WTC11 (cell line): ENCODE data around the gene GRAMD2A. TPM values are rescaled to one million over a fixed set of nuclear protein-coding genes. Genes with fewer than 3 reads are reported as not detected.

Experiments used
- ATAC-seq: fragments of 200-7000 bp; cut with Tn5 transposase; 2 replicates; pipeline ENCODE4 v1.10.0; 2021; ENCODE audit warnings: mild to moderate bottlenecking, moderate library complexity
- CTCF ChIA-PET: fragments of 300-600 bp; sonication (Branson Sonifier 250); formaldehyde crosslinking; loops from one replicate; lab custom pipeline; 2021; ENCODE audit warnings: antibody characterized with exemption; lab: Charles Lee
- POLR2A ChIA-PET: fragments of 350-600 bp; sonication (Branson Sonifier 250); formaldehyde crosslinking; loops from one replicate; lab custom pipeline; 2021; ENCODE audit warnings: antibody characterized with exemption; lab: Charles Lee
- DNase-seq: peaks from one replicate; pipeline ENCODE4 v3.0.0; 2021; ENCODE audit warnings: low spot score
- H3K27ac Mint-ChIP-seq: 2 replicates; pipeline ENCODE4 v1.8.0; 2021; ENCODE audit warnings: mixed read lengths
- H3K27me3 Mint-ChIP-seq: 2 replicates; pipeline ENCODE4 v1.8.0; 2021; ENCODE audit warnings: low read depth, mild to moderate bottlenecking, moderate library complexity, mixed read lengths
- H3K36me3 Mint-ChIP-seq: 2 replicates; pipeline ENCODE4 v1.8.0; 2021; ENCODE audit warnings: mixed read lengths
- H3K4me1 Mint-ChIP-seq: 2 replicates; pipeline ENCODE4 v1.8.0; 2022; ENCODE audit warnings: mixed read lengths
- H3K4me3 Mint-ChIP-seq: 2 replicates; pipeline ENCODE4 v1.8.0; 2021; ENCODE audit warnings: mild to moderate bottlenecking, moderate library complexity, mixed read lengths
- H3K9me3 Mint-ChIP-seq: 2 replicates; pipeline ENCODE4 v1.8.0; 2021; ENCODE audit warnings: mixed read lengths
- EMX1 ChIP-seq: fragments of 250-450 bp; sonication (Bioruptor Pico); IDR thresholded peaks from 2 replicates; pipeline ENCODE4 v1.8.0; 2021; ENCODE audit warnings: mild to moderate bottlenecking
- ETV6 ChIP-seq: sonication (generic); formaldehyde crosslinking; IDR thresholded peaks from 2 replicates; pipeline ENCODE4 v1.8.1; 2022; ENCODE audit warnings: mild to moderate bottlenecking, missing genetic modification reagents
- GRHL2 ChIP-seq: fragments of 250-450 bp; sonication (Bioruptor Pico); IDR thresholded peaks from 2 replicates; pipeline ENCODE4 v1.8.0; 2022; ENCODE audit warnings: mild to moderate bottlenecking, moderate library complexity; ENCODE audit not compliant: insufficient replicate concordance, severe bottlenecking
- GTF2I ChIP-seq: fragments of 250-450 bp; sonication (Bioruptor Pico); conservative IDR thresholded peaks from 2 replicates; pipeline ENCODE4 v1.4.0; 2021; ENCODE audit warnings: mild to moderate bottlenecking
- HMGA2 ChIP-seq: fragments of 250-450 bp; sonication (Bioruptor Pico); IDR thresholded peaks from 2 replicates; pipeline ENCODE4 v1.4.0; 2021; ENCODE audit warnings: mild to moderate bottlenecking, moderate library complexity
- NFE2L1 ChIP-seq: sonication (generic); formaldehyde crosslinking; IDR thresholded peaks from 2 replicates; pipeline ENCODE4 v1.8.1; 2023; ENCODE audit warnings: missing genetic modification reagents
- NR1H2 ChIP-seq: sonication (generic); formaldehyde crosslinking; IDR thresholded peaks from 2 replicates; pipeline ENCODE4 v1.9.0; 2021; ENCODE audit warnings: mild to moderate bottlenecking, moderate library complexity, missing genetic modification reagents
- NR3C1 ChIP-seq: sonication (generic); formaldehyde crosslinking; conservative IDR thresholded peaks from 2 replicates; pipeline ENCODE4 v1.8.1; 2023; ENCODE audit warnings: low read depth, mild to moderate bottlenecking, missing genetic modification reagents
- RORB ChIP-seq: fragments of 250-450 bp; sonication (Bioruptor Pico); IDR thresholded peaks from 2 replicates; pipeline ENCODE4 v1.9.0; 2021; ENCODE audit warnings: mild to moderate bottlenecking
- SMAD4 ChIP-seq: sonication (generic); formaldehyde crosslinking; IDR thresholded peaks from 2 replicates; pipeline ENCODE4 v1.8.0; 2022; ENCODE audit warnings: mild to moderate bottlenecking, missing genetic modification reagents
- ZNF232 ChIP-seq: sonication (generic); formaldehyde crosslinking; IDR thresholded peaks from 2 replicates; pipeline ENCODE4 v1.8.0; 2022; ENCODE audit warnings: mild to moderate bottlenecking, missing genetic modification reagents
- ZNF317 ChIP-seq: sonication (generic); formaldehyde crosslinking; IDR thresholded peaks from 2 replicates; pipeline ENCODE4 v1.8.1; 2023; ENCODE audit warnings: low read depth, mild to moderate bottlenecking, moderate library complexity, missing genetic modification reagents, borderline replicate concordance
- ZNF671 ChIP-seq: fragments of 250-450 bp; sonication (Bioruptor Pico); IDR thresholded peaks from 2 replicates; pipeline ENCODE4 v1.8.0; 2021; ENCODE audit warnings: mild to moderate bottlenecking
- total RNA-seq: library from RNA; stranded (reverse); gene quantifications from 3 replicates; pipeline ENCODE4 v1.2.3, GENCODE V29; 2021
- TF ChIP-seq, protein P1 (sequence below): sonication (generic); formaldehyde crosslinking; IDR thresholded peaks from 2 replicates; pipeline ENCODE4 v1.8.0; 2022; ENCODE audit warnings: missing genetic modification reagents
- TF ChIP-seq, protein P2 (sequence below): sonication (generic); formaldehyde crosslinking; IDR thresholded peaks from 2 replicates; pipeline ENCODE4 v1.8.0; 2022; ENCODE audit warnings: mild to moderate bottlenecking, missing genetic modification reagents
- TF ChIP-seq, protein P3 (sequence below): fragments of 250-450 bp; sonication (Bioruptor Pico); IDR thresholded peaks from 2 replicates; pipeline ENCODE4 v1.9.0; 2021; ENCODE audit warnings: mild to moderate bottlenecking
- TF ChIP-seq, protein P4 (sequence below): sonication (generic); formaldehyde crosslinking; IDR thresholded peaks from 2 replicates; pipeline ENCODE4 v1.8.0; 2023; ENCODE audit warnings: missing genetic modification reagents, mild to moderate bottlenecking, borderline replicate concordance
- TF ChIP-seq, protein P5 (sequence below): sonication (generic); formaldehyde crosslinking; IDR thresholded peaks from 2 replicates; pipeline ENCODE4 v1.8.0; 2022; ENCODE audit warnings: mild to moderate bottlenecking, missing genetic modification reagents
- TF ChIP-seq, protein P6 (sequence below): sonication (generic); formaldehyde crosslinking; IDR thresholded peaks from 2 replicates; pipeline ENCODE4 v1.8.1; 2023; ENCODE audit warnings: mild to moderate bottlenecking, moderate library complexity, missing genetic modification reagents

GRAMD2A gene
- total RNA-seq, 1 experiment from 2014 or later = 1.9 TPM

DNA sequence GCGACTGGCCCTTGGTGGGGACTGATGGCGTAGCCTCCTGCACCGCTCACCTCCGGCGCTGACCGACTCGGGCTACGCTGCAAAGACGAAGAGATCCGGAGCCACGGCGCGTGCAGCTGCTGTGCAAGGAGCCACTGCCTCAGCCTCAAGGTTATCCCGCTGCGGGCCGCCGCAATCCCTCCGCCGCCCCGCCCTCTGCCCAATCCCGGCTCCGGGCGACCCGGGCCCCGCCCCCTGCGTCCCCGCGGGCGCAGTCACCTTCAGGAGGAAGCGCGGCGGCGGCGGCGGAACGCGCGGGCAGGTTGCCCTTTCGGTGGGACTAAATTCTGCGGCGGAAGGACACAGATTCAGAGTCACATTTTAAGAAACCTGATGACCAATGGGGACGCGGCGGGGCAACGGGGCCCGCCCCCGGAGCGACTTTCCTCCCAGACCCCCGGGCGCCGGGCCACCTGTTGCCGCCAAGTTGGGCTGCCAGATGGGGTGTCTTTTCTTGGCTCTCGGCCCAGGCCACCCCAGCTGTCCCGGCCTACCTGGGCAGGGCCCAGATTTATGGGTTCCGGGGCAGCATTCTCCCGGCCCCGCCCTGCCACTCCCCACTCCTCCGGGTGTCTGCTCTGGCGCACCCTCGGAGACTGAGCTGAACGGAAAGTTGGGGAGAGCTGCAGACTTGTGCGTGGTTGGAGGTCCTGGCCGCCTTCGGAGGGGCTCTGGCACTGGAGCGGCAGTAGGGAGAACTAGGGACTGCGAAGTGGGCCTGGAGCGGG is 33.7 kb upstream of the GRAMD2A start, which contains the start of gene PKM (continued):
- TF ChIP-seq, protein P1, sequence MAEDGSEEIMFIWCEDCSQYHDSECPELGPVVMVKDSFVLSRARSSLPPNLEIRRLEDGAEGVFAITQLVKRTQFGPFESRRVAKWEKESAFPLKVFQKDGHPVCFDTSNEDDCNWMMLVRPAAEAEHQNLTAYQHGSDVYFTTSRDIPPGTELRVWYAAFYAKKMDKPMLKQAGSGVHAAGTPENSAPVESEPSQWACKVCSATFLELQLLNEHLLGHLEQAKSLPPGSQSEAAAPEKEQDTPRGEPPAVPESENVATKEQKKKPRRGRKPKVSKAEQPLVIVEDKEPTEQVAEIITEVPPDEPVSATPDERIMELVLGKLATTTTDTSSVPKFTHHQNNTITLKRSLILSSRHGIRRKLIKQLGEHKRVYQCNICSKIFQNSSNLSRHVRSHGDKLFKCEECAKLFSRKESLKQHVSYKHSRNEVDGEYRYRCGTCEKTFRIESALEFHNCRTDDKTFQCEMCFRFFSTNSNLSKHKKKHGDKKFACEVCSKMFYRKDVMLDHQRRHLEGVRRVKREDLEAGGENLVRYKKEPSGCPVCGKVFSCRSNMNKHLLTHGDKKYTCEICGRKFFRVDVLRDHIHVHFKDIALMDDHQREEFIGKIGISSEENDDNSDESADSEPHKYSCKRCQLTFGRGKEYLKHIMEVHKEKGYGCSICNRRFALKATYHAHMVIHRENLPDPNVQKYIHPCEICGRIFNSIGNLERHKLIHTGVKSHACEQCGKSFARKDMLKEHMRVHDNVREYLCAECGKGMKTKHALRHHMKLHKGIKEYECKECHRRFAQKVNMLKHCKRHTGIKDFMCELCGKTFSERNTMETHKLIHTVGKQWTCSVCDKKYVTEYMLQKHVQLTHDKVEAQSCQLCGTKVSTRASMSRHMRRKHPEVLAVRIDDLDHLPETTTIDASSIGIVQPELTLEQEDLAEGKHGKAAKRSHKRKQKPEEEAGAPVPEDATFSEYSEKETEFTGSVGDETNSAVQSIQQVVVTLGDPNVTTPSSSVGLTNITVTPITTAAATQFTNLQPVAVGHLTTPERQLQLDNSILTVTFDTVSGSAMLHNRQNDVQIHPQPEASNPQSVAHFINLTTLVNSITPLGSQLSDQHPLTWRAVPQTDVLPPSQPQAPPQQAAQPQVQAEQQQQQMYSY (CRISPR knock-in tag) = no peak
- TF ChIP-seq EMX1 (CRISPR knock-in tag) (no peak), NFE2L1 (CRISPR knock-in tag) (peak; percentile 65), HMGA2 (no peak), SMAD4 (CRISPR knock-in tag) (no peak), ZNF671 (CRISPR knock-in tag) (no peak), NR1H2 (no peak), ZNF232 (CRISPR knock-in tag) (no peak), NR3C1 (CRISPR knock-in tag) (no peak), GRHL2 (CRISPR knock-in tag) (no peak), ZNF317 (CRISPR knock-in tag) (0 out of 2 replicates have a peak, but pooled peaks have one; percentile 48)
- TF ChIP-seq, protein P2, sequence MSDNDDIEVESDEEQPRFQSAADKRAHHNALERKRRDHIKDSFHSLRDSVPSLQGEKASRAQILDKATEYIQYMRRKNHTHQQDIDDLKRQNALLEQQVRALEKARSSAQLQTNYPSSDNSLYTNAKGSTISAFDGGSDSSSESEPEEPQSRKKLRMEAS (CRISPR knock-in tag) = peak; percentile 81; the same call in 1 of the 2 replicates
- TF ChIP-seq, protein P3, sequence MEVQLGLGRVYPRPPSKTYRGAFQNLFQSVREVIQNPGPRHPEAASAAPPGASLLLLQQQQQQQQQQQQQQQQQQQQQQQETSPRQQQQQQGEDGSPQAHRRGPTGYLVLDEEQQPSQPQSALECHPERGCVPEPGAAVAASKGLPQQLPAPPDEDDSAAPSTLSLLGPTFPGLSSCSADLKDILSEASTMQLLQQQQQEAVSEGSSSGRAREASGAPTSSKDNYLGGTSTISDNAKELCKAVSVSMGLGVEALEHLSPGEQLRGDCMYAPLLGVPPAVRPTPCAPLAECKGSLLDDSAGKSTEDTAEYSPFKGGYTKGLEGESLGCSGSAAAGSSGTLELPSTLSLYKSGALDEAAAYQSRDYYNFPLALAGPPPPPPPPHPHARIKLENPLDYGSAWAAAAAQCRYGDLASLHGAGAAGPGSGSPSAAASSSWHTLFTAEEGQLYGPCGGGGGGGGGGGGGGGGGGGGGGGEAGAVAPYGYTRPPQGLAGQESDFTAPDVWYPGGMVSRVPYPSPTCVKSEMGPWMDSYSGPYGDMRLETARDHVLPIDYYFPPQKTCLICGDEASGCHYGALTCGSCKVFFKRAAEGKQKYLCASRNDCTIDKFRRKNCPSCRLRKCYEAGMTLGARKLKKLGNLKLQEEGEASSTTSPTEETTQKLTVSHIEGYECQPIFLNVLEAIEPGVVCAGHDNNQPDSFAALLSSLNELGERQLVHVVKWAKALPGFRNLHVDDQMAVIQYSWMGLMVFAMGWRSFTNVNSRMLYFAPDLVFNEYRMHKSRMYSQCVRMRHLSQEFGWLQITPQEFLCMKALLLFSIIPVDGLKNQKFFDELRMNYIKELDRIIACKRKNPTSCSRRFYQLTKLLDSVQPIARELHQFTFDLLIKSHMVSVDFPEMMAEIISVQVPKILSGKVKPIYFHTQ (CRISPR knock-in tag) = no peak

DNA sequence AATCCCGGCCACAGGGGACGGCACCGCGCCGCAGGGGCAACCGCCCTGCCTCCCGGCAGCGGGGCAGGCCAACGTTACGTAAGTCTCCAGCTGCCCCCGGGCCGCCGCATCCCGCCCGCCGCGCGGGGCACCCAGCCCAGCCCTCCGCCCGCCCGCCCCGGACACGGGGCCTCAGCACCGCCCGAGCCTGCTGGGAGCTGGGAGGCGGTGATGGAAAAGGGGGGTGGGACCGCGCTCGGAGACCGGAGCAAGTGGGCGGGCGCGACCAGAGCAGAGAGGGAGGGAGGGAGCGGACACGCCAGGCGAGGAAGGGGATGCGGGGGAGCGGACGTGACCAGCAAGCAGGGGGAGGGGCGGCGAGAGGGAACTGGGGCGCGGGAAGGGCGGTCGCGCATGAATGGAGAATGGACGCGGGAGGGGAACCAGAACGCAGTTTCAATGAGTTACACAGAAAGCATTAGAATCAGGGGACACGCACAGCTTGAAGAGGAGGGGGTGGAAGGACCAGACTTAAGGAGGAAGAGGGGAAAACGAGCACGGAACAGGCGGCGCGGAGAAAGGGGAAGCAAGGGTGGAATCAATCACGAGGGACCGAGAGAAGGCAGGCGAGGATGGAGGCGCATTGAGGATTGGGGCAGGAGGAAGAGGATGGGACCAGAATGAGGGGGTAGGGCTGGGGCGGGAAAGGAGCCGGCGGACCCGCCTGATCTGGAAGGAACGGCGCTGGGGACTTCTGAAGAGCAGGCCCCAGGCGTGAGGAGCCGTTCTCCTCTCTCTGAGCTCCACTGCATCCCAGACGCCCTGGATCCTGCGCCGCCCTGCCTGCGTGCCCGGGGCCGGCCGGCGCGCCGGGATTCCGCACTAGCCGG is 32.8 kb upstream of the GRAMD2A start:
- H3K27me3 Mint-ChIP-seq = peaks cover 36% of the 10 kb centered on the region
- peaks cover 53% of the 10 kb centered on the region for H3K4me1 Mint-ChIP-seq
- POLR2A ChIA-PET = interaction anchor here (0.6 to 1.1 kb wide), 4 partner anchors 10 to 1648 kb away, joined by 3 to 4 read pairs (median 3); no protein-coding TSS in a partner anchor
- TF ChIP-seq ETV6 = peak; percentile 78; the same call in 1 of the 2 replicates
- TF ChIP-seq RORB (CRISPR knock-in tag) = no peak
- TF ChIP-seq GTF2I (CRISPR knock-in tag) = no peak
- TF ChIP-seq, protein P4, sequence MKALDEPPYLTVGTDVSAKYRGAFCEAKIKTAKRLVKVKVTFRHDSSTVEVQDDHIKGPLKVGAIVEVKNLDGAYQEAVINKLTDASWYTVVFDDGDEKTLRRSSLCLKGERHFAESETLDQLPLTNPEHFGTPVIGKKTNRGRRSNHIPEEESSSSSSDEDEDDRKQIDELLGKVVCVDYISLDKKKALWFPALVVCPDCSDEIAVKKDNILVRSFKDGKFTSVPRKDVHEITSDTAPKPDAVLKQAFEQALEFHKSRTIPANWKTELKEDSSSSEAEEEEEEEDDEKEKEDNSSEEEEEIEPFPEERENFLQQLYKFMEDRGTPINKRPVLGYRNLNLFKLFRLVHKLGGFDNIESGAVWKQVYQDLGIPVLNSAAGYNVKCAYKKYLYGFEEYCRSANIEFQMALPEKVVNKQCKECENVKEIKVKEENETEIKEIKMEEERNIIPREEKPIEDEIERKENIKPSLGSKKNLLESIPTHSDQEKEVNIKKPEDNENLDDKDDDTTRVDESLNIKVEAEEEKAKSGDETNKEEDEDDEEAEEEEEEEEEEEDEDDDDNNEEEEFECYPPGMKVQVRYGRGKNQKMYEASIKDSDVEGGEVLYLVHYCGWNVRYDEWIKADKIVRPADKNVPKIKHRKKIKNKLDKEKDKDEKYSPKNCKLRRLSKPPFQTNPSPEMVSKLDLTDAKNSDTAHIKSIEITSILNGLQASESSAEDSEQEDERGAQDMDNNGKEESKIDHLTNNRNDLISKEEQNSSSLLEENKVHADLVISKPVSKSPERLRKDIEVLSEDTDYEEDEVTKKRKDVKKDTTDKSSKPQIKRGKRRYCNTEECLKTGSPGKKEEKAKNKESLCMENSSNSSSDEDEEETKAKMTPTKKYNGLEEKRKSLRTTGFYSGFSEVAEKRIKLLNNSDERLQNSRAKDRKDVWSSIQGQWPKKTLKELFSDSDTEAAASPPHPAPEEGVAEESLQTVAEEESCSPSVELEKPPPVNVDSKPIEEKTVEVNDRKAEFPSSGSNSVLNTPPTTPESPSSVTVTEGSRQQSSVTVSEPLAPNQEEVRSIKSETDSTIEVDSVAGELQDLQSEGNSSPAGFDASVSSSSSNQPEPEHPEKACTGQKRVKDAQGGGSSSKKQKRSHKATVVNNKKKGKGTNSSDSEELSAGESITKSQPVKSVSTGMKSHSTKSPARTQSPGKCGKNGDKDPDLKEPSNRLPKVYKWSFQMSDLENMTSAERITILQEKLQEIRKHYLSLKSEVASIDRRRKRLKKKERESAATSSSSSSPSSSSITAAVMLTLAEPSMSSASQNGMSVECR (CRISPR knock-in tag) = peak; percentile 76; the same call in 1 of the 2 replicates
- TF ChIP-seq, protein P5, sequence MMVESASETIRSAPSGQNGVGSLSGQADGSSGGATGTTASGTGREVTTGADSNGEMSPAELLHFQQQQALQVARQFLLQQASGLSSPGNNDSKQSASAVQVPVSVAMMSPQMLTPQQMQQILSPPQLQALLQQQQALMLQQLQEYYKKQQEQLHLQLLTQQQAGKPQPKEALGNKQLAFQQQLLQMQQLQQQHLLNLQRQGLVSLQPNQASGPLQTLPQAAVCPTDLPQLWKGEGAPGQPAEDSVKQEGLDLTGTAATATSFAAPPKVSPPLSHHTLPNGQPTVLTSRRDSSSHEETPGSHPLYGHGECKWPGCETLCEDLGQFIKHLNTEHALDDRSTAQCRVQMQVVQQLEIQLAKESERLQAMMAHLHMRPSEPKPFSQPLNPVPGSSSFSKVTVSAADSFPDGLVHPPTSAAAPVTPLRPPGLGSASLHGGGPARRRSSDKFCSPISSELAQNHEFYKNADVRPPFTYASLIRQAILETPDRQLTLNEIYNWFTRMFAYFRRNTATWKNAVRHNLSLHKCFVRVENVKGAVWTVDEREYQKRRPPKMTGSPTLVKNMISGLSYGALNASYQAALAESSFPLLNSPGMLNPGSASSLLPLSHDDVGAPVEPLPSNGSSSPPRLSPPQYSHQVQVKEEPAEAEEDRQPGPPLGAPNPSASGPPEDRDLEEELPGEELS (CRISPR knock-in tag) = peak; percentile 51; the same call in 1 of the 2 replicates
- TF ChIP-seq, protein P6, sequence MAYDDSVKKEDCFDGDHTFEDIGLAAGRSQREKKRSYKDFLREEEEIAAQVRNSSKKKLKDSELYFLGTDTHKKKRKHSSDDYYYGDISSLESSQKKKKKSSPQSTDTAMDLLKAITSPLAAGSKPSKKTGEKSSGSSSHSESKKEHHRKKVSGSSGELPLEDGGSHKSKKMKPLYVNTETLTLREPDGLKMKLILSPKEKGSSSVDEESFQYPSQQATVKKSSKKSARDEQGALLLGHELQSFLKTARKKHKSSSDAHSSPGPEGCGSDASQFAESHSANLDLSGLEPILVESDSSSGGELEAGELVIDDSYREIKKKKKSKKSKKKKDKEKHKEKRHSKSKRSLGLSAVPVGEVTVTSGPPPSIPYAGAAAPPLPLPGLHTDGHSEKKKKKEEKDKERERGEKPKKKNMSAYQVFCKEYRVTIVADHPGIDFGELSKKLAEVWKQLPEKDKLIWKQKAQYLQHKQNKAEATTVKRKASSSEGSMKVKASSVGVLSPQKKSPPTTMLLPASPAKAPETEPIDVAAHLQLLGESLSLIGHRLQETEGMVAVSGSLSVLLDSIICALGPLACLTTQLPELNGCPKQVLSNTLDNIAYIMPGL (CRISPR knock-in tag) = 0 out of 2 replicates have a peak, but pooled peaks have one; percentile 24

More for the DNA sequence above, 32.8 kb upstream of the GRAMD2A start:
- Mint-ChIP-seq H3K9me3 (no peaks in the 10 kb centered on the region), H3K4me3 (peak overlapping the region; percentile 99), H3K27ac (peak overlapping the region; percentile 99), H3K36me3 (peaks cover 20% of the 10 kb centered on the region)
- CTCF ChIA-PET = interaction anchor here (0.8 to 1.5 kb wide), 3 partner anchors 19 to 56 kb away, joined by 3 to 4 read pairs (median 4); no protein-coding TSS in a partner anchor
- ATAC-seq (peak; percentile 9), DNase-seq (peak; percentile 81)
